Measurements from ENCODE around the gene LSM10.

The LSM10 gene

GRCh38 chr1:36400514-36400824 is 2.8 kb upstream of the LSM10 start:
- TF ChIP-seq CTCF (IDR thresholded peaks at IDR 0.05; ENCODE audit: insufficient read depth, low read depth, low read length, missing control alignments): no peak
- no peak overlapping the region for H3K4me3 ChIP-seq (ENCODE audit: low read length)
- DNase-seq (ENCODE audit: low read depth): no peak

GRCh38 chr1:36398370-36398977 is 766 bp upstream of the LSM10 start:
- TF ChIP-seq CTCF (IDR thresholded peaks at IDR 0.05; ENCODE audit: insufficient read depth, low read depth, low read length, missing control alignments): no peak
- no peak overlapping the region for H3K4me3 ChIP-seq (ENCODE audit: low read length)
- no peak for DNase-seq (ENCODE audit: low read depth)

GRCh38 chr1:36397083-36397377 is 678 bp downstream of the LSM10 start:
- no peak for DNase-seq (ENCODE audit: low read depth)
- no peak for TF ChIP-seq CTCF (IDR thresholded peaks at IDR 0.05; ENCODE audit: insufficient read depth, low read depth, low read length, missing control alignments)
- peak overlapping the region; percentile 93 for H3K4me3 ChIP-seq (ENCODE audit: low read length)

- H3K4me3 ChIP-seq (ENCODE audit: low read length): no peak overlapping the region
- TF ChIP-seq CTCF (IDR thresholded peaks at IDR 0.05; ENCODE audit: insufficient read depth, low read depth, low read length, missing control alignments): no peak
- DNase-seq (ENCODE audit: low read depth): no peak
Measured at GRCh38 chr1:36396359-36396758, 1.3 kb downstream of the LSM10 start.

- DNase-seq (ENCODE audit: low read depth): no peak
- H3K4me3 ChIP-seq (ENCODE audit: low read length): no peak overlapping the region
- TF ChIP-seq CTCF (IDR thresholded peaks at IDR 0.05; ENCODE audit: insufficient read depth, low read depth, low read length, missing control alignments): no peak
Measured at GRCh38 chr1:36393686-36394085, 4.0 kb downstream of the LSM10 start.

GRCh38 chr1:36392836-36393235 is 4.9 kb downstream of the LSM10 start:
- no peak for TF ChIP-seq CTCF (IDR thresholded peaks at IDR 0.05; ENCODE audit: insufficient read depth, low read depth, low read length, missing control alignments)
- no peak for DNase-seq (ENCODE audit: low read depth)
- no peak overlapping the region for H3K4me3 ChIP-seq (ENCODE audit: low read length)

GRCh38 chr1:36391271-36391670 is 6.4 kb downstream of the LSM10 start:
- H3K4me3 ChIP-seq (ENCODE audit: low read length): no peak overlapping the region
- no peak for TF ChIP-seq CTCF (IDR thresholded peaks at IDR 0.05; ENCODE audit: insufficient read depth, low read depth, low read length, missing control alignments)
- no peak for DNase-seq (ENCODE audit: low read depth)
